ENCODE measurements around the gene USP6NL. TPM values are rescaled to one million over a fixed set of nuclear protein-coding genes. Genes with fewer than 3 reads are reported as not detected.

The USP6NL gene
- total RNA-seq, 1 donor from 2014 or later: 39.9 TPM

DNA sequence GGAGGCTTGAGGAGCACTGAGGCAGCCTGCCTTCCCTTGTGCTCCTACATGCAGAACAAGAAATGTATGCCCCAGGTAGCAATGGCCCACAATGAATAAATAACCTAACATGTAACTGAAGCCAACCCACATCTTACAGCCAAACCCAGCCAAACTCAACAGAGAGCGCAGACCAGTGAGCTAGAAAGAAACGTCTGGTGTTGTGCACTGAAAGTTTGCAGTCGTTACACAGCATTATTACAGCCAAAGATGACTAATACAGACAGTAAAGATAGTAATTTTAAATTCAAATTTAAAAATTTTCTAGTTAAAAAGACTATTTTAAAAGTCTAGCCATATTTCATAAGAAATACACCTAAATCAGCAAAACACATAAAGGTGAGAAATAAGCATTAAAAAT lies 11.2 kb downstream of the USP6NL start:
- H3K4me3 ChIP-seq: no peak overlapping the region
- H3K9me3 ChIP-seq (ENCODE audit: low read depth): no peaks in the 10 kb centered on the region
- no peak overlapping the region for H3K27ac Mint-ChIP-seq
- peaks cover 25% of the 10 kb centered on the region for H3K4me1 Mint-ChIP-seq
- DNase-seq (ENCODE audit: low spot score): no peak
- no peak overlapping the region for H3K4me2 ChIP-seq
- H3K4me1 ChIP-seq: peaks cover 22% of the 10 kb centered on the region
- TF ChIP-seq EZH2 (IDR thresholded peaks at IDR 0.05) (no peak), CTCF (IDR thresholded peaks at IDR 0.05) (no peak), EZH2phosphoT487 (IDR thresholded peaks at IDR 0.05) (no peak)
- H3K36me3 Mint-ChIP-seq: peaks cover 28% of the 10 kb centered on the region
- no peak overlapping the region for H3K9ac ChIP-seq
- peaks cover 5% of the 10 kb centered on the region for H3K9me3 Mint-ChIP-seq
- no peaks in the 10 kb centered on the region for H3K27me3 ChIP-seq
- no peak overlapping the region for H3K27ac ChIP-seq
- peaks cover 83% of the 10 kb centered on the region for H4K20me1 ChIP-seq (ENCODE audit: low read depth)
- H3K79me2 ChIP-seq (ENCODE audit: low read depth): peaks cover 100% of the 10 kb centered on the region
- H3K4me3 Mint-ChIP-seq: no peak overlapping the region
- peaks cover 4% of the 10 kb centered on the region for H3K36me3 ChIP-seq
- peaks cover 5% of the 10 kb centered on the region for H3F3A ChIP-seq (ENCODE audit: low read depth)
- no peaks in the 10 kb centered on the region for H3K27me3 Mint-ChIP-seq (ENCODE audit: insufficient read depth, low read depth)
- no peak overlapping the region for H2AFZ ChIP-seq (replicated peaks)

GRCh38 chr10:11598712-11599397 lies 12.6 kb downstream of the USP6NL start:
- H3K79me2 ChIP-seq (ENCODE audit: low read depth): peaks cover 100% of the 10 kb centered on the region
- no peak overlapping the region for H3K27ac Mint-ChIP-seq
- no peaks in the 10 kb centered on the region for H3K36me3 ChIP-seq
- H3K27me3 Mint-ChIP-seq (ENCODE audit: insufficient read depth, low read depth): no peaks in the 10 kb centered on the region
- no peak overlapping the region for H3K27ac ChIP-seq
- peaks cover 15% of the 10 kb centered on the region for H3K4me1 ChIP-seq
- peaks cover 28% of the 10 kb centered on the region for H3K36me3 Mint-ChIP-seq
- no peak overlapping the region for H3K4me2 ChIP-seq
- peaks cover 25% of the 10 kb centered on the region for H3K4me1 Mint-ChIP-seq
- no peak overlapping the region for H2AFZ ChIP-seq (replicated peaks)
- H3K27me3 ChIP-seq: no peaks in the 10 kb centered on the region
- H3K9me3 ChIP-seq (ENCODE audit: low read depth): no peaks in the 10 kb centered on the region
- no peak overlapping the region for H3K9ac ChIP-seq
- peaks cover 83% of the 10 kb centered on the region for H4K20me1 ChIP-seq (ENCODE audit: low read depth)
- H3K9me3 Mint-ChIP-seq: peaks cover 5% of the 10 kb centered on the region
- no peak for DNase-seq (ENCODE audit: low spot score)
- H3F3A ChIP-seq (ENCODE audit: low read depth): peaks cover 3% of the 10 kb centered on the region
- no peak overlapping the region for H3K4me3 ChIP-seq
- no peak overlapping the region for H3K4me3 Mint-ChIP-seq
- no peak for TF ChIP-seq CTCF (IDR thresholded peaks at IDR 0.05)
- no peak for TF ChIP-seq EZH2phosphoT487 (IDR thresholded peaks at IDR 0.05)
- TF ChIP-seq EZH2 (IDR thresholded peaks at IDR 0.05): no peak

GRCh38 chr10:11597470-11597869 lies 14.0 kb downstream of the USP6NL start:
- Histone ChIP-seq H3K9me3 (ENCODE audit: low read depth) (no peaks in the 10 kb centered on the region), H3K79me2 (ENCODE audit: low read depth) (peaks cover 100% of the 10 kb centered on the region), H2AFZ (replicated peaks) (no peak overlapping the region), H3K9ac (no peak overlapping the region), H3K36me3 (no peaks in the 10 kb centered on the region), H3K4me3 (no peak overlapping the region), H3K27me3 (no peaks in the 10 kb centered on the region), H3K27ac (no peak overlapping the region), H3K4me1 (peaks cover 2% of the 10 kb centered on the region), H3K4me2 (no peak overlapping the region), H4K20me1 (ENCODE audit: low read depth) (peaks cover 78% of the 10 kb centered on the region), H3F3A (ENCODE audit: low read depth) (no peaks in the 10 kb centered on the region)
- no peak for DNase-seq (ENCODE audit: low spot score)
- peaks cover 19% of the 10 kb centered on the region for H3K4me1 Mint-ChIP-seq
- H3K27ac Mint-ChIP-seq: no peak overlapping the region
- no peak overlapping the region for H3K4me3 Mint-ChIP-seq
- TF ChIP-seq EZH2 (IDR thresholded peaks at IDR 0.05) (no peak), CTCF (IDR thresholded peaks at IDR 0.05) (no peak), EZH2phosphoT487 (IDR thresholded peaks at IDR 0.05) (no peak)
- H3K27me3 Mint-ChIP-seq (ENCODE audit: insufficient read depth, low read depth): no peaks in the 10 kb centered on the region
- H3K9me3 Mint-ChIP-seq: no peaks in the 10 kb centered on the region
- peaks cover 25% of the 10 kb centered on the region for H3K36me3 Mint-ChIP-seq
